ENCODE data around the gene CEP192. TPM values are rescaled to one million over a fixed set of nuclear protein-coding genes. Genes with fewer than 3 reads are reported as not detected.
"Not testable (repeated sequence)": the region's sequence is repeated elsewhere in the genome, so short reads cannot be mapped to it uniquely, and the experiment has no call there.

Gene CEP192
- total and polyA plus RNA-seq, 8 donors, result 6.7 to 21.7 (median 14.0) TPM

- no peak for ATAC-seq
- FAIRE-seq, result no peak
- WGBS, 2 donors, result 97 to 98% methylated on average over 6 of the region's 6 CpGs
- no peak for DNase-seq
- Histone ChIP-seq H3K4me1 (no peaks in the 10 kb centered on the region), H3K36me3 (peaks cover 0 to 4% (median 4%) of the 10 kb centered on the region in 3 donors), H3K4me3 (no peak overlapping the region), H3K27ac (no peak overlapping the region), H3K9me3 (no peaks in the 10 kb centered on the region), H3K27me3 (no peaks in the 10 kb centered on the region)
- TF ChIP-seq CTCF (IDR thresholded peaks at IDR 0.05), result no peak
- intact Hi-C loops (cut with DNase I), result no loop called here
These were observed 15.7 kb upstream of the CEP192 start for GRCh38 chr18:12975488-12975887.

GRCh38 chr18:12976305-12976704 lies 14.9 kb upstream of the CEP192 start:
- 81 to 93% methylated on average over 12 of the region's 12 CpGs for WGBS, 2 donors
- intact Hi-C loops (cut with DNase I), result no loop called here
- no peak for ATAC-seq

GRCh38 chr18:12980065-12980464 lies 11.1 kb upstream of the CEP192 start:
- H3K4me3 ChIP-seq; H3K4me1 ChIP-seq; H3K27me3 ChIP-seq; FAIRE-seq; H3K27ac ChIP-seq; H3K36me3 ChIP-seq; intact Hi-C loops (cut with DNase I); DNase-seq; ATAC-seq; H3K9me3 ChIP-seq: not testable (repeated sequence)
- 89 to 93% methylated on average over 10 to 19 of the region's 34 CpGs for WGBS, 2 donors

More at GRCh38 chr18:12976305-12976704, 14.9 kb upstream of the CEP192 start:
- no peak overlapping the region for H3K4me3 ChIP-seq
- DNase-seq (no peak), FAIRE-seq (no peak)
- TF ChIP-seq CTCF (IDR thresholded peaks at IDR 0.05), result no peak
- H3K36me3 ChIP-seq, result peaks cover 0 to 4% (median 4%) of the 10 kb centered on the region in 3 donors
- H3K4me1 ChIP-seq, result no peaks in the 10 kb centered on the region
- H3K27me3 ChIP-seq, result no peaks in the 10 kb centered on the region
- no peaks in the 10 kb centered on the region for H3K9me3 ChIP-seq
- no peak overlapping the region for H3K27ac ChIP-seq

GRCh38 chr18:12989397-12990122 lies 1.6 kb upstream of the CEP192 start:
- DNase-seq (no peak), ATAC-seq (no peak), FAIRE-seq (no peak)
- Histone ChIP-seq H3K27me3 (no peaks in the 10 kb centered on the region), H3K27ac (no peak overlapping the region), H3K4me3 (no peak overlapping the region), H3K4me1 (peaks cover 0 to 9% (median 9%) of the 10 kb centered on the region in 3 donors), H3K9me3 (no peaks in the 10 kb centered on the region), H3K36me3 (no peaks in the 10 kb centered on the region)
- WGBS, 2 donors, result 83 to 91% methylated on average over 8 of the region's 8 CpGs
- TF ChIP-seq CTCF (IDR thresholded peaks at IDR 0.05), result no peak
- intact Hi-C loops (cut with DNase I), result no loop called here

- H3K4me1 ChIP-seq, result peaks cover 0 to 9% (median 9%) of the 10 kb centered on the region in 3 donors
- H3K9me3 ChIP-seq, result no peaks in the 10 kb centered on the region
- no peak for FAIRE-seq
- DNase-seq, result no peak
- intact Hi-C loops (cut with DNase I), result no loop called here
- no peaks in the 10 kb centered on the region for H3K36me3 ChIP-seq
- peak overlapping the region in 1 of 4 donors; percentile 98 for H3K4me3 ChIP-seq
- TF ChIP-seq CTCF (IDR thresholded peaks at IDR 0.05), result no peak
- H3K27me3 ChIP-seq, result no peaks in the 10 kb centered on the region
- no peak for ATAC-seq
- WGBS, 2 donors, result 27 to 54% methylated on average over 2 of the region's 2 CpGs
- no peak overlapping the region for H3K27ac ChIP-seq
These were observed 1.1 kb upstream of the CEP192 start for GRCh38 chr18:12990123-12990475.

All from pancreas (tissue), 10 donors.